HL-60 (cell line): Measurements from ENCODE around the gene MYO7A.

ENCODE experiments used
- POLR2AphosphoS5 ChIP-seq: IDR thresholded peaks from 2 replicates; pipeline ENCODE4 v1.6.1; 2012; ENCODE audit warnings: low read depth
- TF ChIP-seq, protein P1 (sequence below): IDR thresholded peaks from one replicate; pipeline ENCODE4 v1.5.1; 2011; ENCODE audit warnings: low read length, control low read depth, inconsistent platforms; ENCODE audit not compliant: insufficient read depth
- TF ChIP-seq, protein P2 (sequence below): IDR thresholded peaks from 2 replicates; pipeline ENCODE4 v1.6.1; 2012; ENCODE audit warnings: low read depth; ENCODE audit not compliant: insufficient replicate concordance

DNA sequence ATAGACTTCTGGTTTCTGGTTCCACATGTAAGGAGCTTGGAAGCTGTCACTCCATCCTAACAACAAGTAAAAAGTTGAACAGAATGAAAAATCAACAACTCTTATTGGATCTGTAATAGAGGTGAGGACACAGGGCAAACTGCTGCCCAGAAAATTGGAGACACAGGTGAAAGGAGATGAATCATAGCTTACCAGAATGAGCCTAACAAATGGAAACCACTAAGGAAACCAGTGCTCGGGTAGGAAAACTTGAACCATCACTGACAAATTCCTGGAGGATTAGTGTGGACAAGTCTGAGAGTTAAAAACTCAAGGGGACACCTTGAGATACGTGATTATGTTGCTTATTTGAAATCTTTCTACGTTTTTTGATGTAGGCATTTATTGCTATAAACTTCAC lies 121.4 kb downstream of the MYO7A start:
- TF ChIP-seq POLR2AphosphoS5: no peak
- TF ChIP-seq, protein P1, sequence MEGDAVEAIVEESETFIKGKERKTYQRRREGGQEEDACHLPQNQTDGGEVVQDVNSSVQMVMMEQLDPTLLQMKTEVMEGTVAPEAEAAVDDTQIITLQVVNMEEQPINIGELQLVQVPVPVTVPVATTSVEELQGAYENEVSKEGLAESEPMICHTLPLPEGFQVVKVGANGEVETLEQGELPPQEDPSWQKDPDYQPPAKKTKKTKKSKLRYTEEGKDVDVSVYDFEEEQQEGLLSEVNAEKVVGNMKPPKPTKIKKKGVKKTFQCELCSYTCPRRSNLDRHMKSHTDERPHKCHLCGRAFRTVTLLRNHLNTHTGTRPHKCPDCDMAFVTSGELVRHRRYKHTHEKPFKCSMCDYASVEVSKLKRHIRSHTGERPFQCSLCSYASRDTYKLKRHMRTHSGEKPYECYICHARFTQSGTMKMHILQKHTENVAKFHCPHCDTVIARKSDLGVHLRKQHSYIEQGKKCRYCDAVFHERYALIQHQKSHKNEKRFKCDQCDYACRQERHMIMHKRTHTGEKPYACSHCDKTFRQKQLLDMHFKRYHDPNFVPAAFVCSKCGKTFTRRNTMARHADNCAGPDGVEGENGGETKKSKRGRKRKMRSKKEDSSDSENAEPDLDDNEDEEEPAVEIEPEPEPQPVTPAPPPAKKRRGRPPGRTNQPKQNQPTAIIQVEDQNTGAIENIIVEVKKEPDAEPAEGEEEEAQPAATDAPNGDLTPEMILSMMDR: no peak
- TF ChIP-seq, protein P2, sequence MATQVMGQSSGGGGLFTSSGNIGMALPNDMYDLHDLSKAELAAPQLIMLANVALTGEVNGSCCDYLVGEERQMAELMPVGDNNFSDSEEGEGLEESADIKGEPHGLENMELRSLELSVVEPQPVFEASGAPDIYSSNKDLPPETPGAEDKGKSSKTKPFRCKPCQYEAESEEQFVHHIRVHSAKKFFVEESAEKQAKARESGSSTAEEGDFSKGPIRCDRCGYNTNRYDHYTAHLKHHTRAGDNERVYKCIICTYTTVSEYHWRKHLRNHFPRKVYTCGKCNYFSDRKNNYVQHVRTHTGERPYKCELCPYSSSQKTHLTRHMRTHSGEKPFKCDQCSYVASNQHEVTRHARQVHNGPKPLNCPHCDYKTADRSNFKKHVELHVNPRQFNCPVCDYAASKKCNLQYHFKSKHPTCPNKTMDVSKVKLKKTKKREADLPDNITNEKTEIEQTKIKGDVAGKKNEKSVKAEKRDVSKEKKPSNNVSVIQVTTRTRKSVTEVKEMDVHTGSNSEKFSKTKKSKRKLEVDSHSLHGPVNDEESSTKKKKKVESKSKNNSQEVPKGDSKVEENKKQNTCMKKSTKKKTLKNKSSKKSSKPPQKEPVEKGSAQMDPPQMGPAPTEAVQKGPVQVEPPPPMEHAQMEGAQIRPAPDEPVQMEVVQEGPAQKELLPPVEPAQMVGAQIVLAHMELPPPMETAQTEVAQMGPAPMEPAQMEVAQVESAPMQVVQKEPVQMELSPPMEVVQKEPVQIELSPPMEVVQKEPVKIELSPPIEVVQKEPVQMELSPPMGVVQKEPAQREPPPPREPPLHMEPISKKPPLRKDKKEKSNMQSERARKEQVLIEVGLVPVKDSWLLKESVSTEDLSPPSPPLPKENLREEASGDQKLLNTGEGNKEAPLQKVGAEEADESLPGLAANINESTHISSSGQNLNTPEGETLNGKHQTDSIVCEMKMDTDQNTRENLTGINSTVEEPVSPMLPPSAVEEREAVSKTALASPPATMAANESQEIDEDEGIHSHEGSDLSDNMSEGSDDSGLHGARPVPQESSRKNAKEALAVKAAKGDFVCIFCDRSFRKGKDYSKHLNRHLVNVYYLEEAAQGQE: no peak
